ENCODE data around the gene BRINP2.

Gene BRINP2

GRCh38 chr1:177278626-177279390 lies 108.0 kb downstream of the BRINP2 start:
- no peak overlapping the region for H3K9ac ChIP-seq (ENCODE audit: low read length)
- WGBS (ENCODE audit: extremely low coverage, insufficient coverage, insufficient read length) = no CpG with 5 or more reads among the region's 10 CpGs

DNA sequence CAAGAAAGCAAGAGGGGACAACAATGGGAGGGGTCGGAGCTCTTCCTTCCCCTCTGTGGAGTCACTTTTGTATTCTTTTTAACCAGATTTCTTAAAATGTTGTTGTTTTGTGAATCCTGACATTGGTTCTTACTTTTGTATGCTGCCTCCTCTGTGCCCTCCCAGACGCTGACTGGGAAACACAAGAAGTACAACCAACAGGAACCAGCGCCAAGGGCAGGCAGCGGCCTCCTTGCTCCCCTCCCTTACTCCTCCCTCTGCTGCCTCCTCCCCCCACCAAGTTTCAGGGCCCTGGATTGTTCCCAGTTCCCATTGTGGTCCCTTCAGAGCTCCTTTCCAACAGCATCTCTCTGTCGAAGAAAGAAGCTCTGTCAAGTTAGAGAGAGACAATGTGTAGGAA lies 111.1 kb downstream of the BRINP2 start:
- Histone ChIP-seq H3K4me3 (ENCODE audit: low read depth, low read length) (no peak overlapping the region), H2AFZ (ENCODE audit: insufficient read depth, low read length, poor library complexity) (no peak overlapping the region), H4K8ac (ENCODE audit: low read depth, low read length) (no peak overlapping the region), H3K9me3 (ENCODE audit: insufficient read depth, low read depth, low read length) (peaks cover 2% of the 10 kb centered on the region), H3K36me3 (ENCODE audit: control insufficient read depth in 1 of 2, insufficient read depth in 2 of 2, low read length in 2 of 2) (no peaks in the 10 kb centered on the region), H3K27me3 (ENCODE audit: insufficient read depth, low read length) (no peaks in the 10 kb centered on the region), H2BK12ac (ENCODE audit: low read length) (no peak overlapping the region), H3K79me1 (ENCODE audit: low read length) (no peaks in the 10 kb centered on the region), H3K18ac (ENCODE audit: low read length) (no peak overlapping the region), H3K4me1 (ENCODE audit: control insufficient read depth in 1 of 2, insufficient read depth in 2 of 2, low read length in 2 of 2) (no peaks in the 10 kb centered on the region), H2AK5ac (ENCODE audit: low read length) (no peak overlapping the region), H3K23ac (ENCODE audit: low read length) (no peak overlapping the region), H2BK5ac (ENCODE audit: low read depth, low read length, poor library complexity) (no peak overlapping the region), H3K14ac (ENCODE audit: low read length) (no peak overlapping the region), H3K4ac (ENCODE audit: low read depth, low read length) (no peak overlapping the region), H4K12ac (ENCODE audit: low read depth, low read length) (no peak overlapping the region), H3K79me2 (ENCODE audit: control insufficient read depth, insufficient read depth, low read length, poor library complexity) (no peaks in the 10 kb centered on the region), H4K91ac (ENCODE audit: low read depth, low read length) (no peak overlapping the region), H3K4me2 (ENCODE audit: low read length) (no peak overlapping the region), H3K9ac (ENCODE audit: low read length) (no peak overlapping the region), H3K27ac (ENCODE audit: low read depth, low read length) (no peak overlapping the region), H2BK120ac (ENCODE audit: insufficient read depth, low read length, poor library complexity) (no peak overlapping the region)
- DNase-seq = no peak
- WGBS (ENCODE audit: extremely low coverage, insufficient coverage, insufficient read length) = no CpG with 5 or more reads among the region's 5 CpGs

More at GRCh38 chr1:177278626-177279390, 108.0 kb downstream of the BRINP2 start:
- H3K27ac ChIP-seq (ENCODE audit: low read depth, low read length) = no peak overlapping the region
- no peak overlapping the region for H4K8ac ChIP-seq (ENCODE audit: low read depth, low read length)
- H3K79me1 ChIP-seq (ENCODE audit: low read length) = no peaks in the 10 kb centered on the region
- no peak overlapping the region for H4K12ac ChIP-seq (ENCODE audit: low read depth, low read length)
- no peak overlapping the region for H3K4me2 ChIP-seq (ENCODE audit: low read length)
- no peak overlapping the region for H4K91ac ChIP-seq (ENCODE audit: low read depth, low read length)
- H2AFZ ChIP-seq (ENCODE audit: insufficient read depth, low read length, poor library complexity) = no peak overlapping the region
- no peak overlapping the region for H3K14ac ChIP-seq (ENCODE audit: low read length)
- H3K23ac ChIP-seq (ENCODE audit: low read length) = no peak overlapping the region
- no peak overlapping the region for H2BK5ac ChIP-seq (ENCODE audit: low read depth, low read length, poor library complexity)
- no peaks in the 10 kb centered on the region for H3K4me1 ChIP-seq (ENCODE audit: control insufficient read depth in 1 of 2, insufficient read depth in 2 of 2, low read length in 2 of 2)
- no peak overlapping the region for H3K18ac ChIP-seq (ENCODE audit: low read length)
- no peak overlapping the region for H2BK12ac ChIP-seq (ENCODE audit: low read length)
- H3K9me3 ChIP-seq (ENCODE audit: insufficient read depth, low read depth, low read length) = peaks cover 2% of the 10 kb centered on the region
- H3K79me2 ChIP-seq (ENCODE audit: control insufficient read depth, insufficient read depth, low read length, poor library complexity) = no peaks in the 10 kb centered on the region
- H2BK120ac ChIP-seq (ENCODE audit: insufficient read depth, low read length, poor library complexity) = no peak overlapping the region
- no peaks in the 10 kb centered on the region for H3K36me3 ChIP-seq (ENCODE audit: control insufficient read depth in 1 of 2, insufficient read depth in 2 of 2, low read length in 2 of 2)
- no peaks in the 10 kb centered on the region for H3K27me3 ChIP-seq (ENCODE audit: insufficient read depth, low read length)
- no peak overlapping the region for H2AK5ac ChIP-seq (ENCODE audit: low read length)
- no peak for DNase-seq
- H3K4me3 ChIP-seq (ENCODE audit: low read depth, low read length) = no peak overlapping the region
- H3K4ac ChIP-seq (ENCODE audit: low read depth, low read length) = no peak overlapping the region

DNA sequence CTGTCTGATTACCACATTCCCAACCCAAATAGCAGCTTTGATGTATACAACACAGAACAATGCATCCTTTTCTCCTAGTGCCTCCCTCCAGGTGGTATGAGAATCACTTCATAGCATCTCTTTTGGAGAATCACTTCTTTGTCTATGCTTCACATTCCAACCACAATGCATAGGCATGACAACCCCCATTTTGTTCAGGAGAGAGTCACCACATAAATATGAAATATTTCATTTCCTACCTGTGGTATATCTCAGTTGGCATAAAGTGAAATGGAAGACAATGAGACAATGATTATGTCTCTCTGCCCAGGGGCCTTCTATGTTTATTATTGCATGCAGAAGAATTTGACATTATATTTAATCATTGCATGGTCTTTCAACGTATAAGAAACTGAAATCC lies 112.2 kb downstream of the BRINP2 start:
- Histone ChIP-seq H3K9me3 (ENCODE audit: insufficient read depth, low read depth, low read length) (peaks cover 2% of the 10 kb centered on the region), H3K27ac (ENCODE audit: low read depth, low read length) (no peak overlapping the region), H3K4me2 (ENCODE audit: low read length) (no peak overlapping the region), H3K79me1 (ENCODE audit: low read length) (no peaks in the 10 kb centered on the region), H2BK5ac (ENCODE audit: low read depth, low read length, poor library complexity) (no peak overlapping the region), H2AFZ (ENCODE audit: insufficient read depth, low read length, poor library complexity) (no peak overlapping the region), H2BK12ac (ENCODE audit: low read length) (no peak overlapping the region), H3K4me3 (ENCODE audit: low read depth, low read length) (no peak overlapping the region), H3K79me2 (ENCODE audit: control insufficient read depth, insufficient read depth, low read length, poor library complexity) (no peaks in the 10 kb centered on the region), H3K4me1 (ENCODE audit: control insufficient read depth in 1 of 2, insufficient read depth in 2 of 2, low read length in 2 of 2) (no peaks in the 10 kb centered on the region), H3K23ac (ENCODE audit: low read length) (no peak overlapping the region), H3K36me3 (ENCODE audit: control insufficient read depth in 1 of 2, insufficient read depth in 2 of 2, low read length in 2 of 2) (no peaks in the 10 kb centered on the region), H4K12ac (ENCODE audit: low read depth, low read length) (no peak overlapping the region), H2BK120ac (ENCODE audit: insufficient read depth, low read length, poor library complexity) (no peak overlapping the region), H3K9ac (ENCODE audit: low read length) (no peak overlapping the region), H4K91ac (ENCODE audit: low read depth, low read length) (no peak overlapping the region), H3K14ac (ENCODE audit: low read length) (no peak overlapping the region), H2AK5ac (ENCODE audit: low read length) (no peak overlapping the region), H3K4ac (ENCODE audit: low read depth, low read length) (no peak overlapping the region), H3K18ac (ENCODE audit: low read length) (no peak overlapping the region), H4K8ac (ENCODE audit: low read depth, low read length) (no peak overlapping the region), H3K27me3 (ENCODE audit: insufficient read depth, low read length) (no peaks in the 10 kb centered on the region)
- WGBS (ENCODE audit: extremely low coverage, insufficient coverage, insufficient read length) = no CpG with 5 or more reads among the region's 1 CpG
- peak in 1 of 2 donors; percentile 31 for DNase-seq

DNA sequence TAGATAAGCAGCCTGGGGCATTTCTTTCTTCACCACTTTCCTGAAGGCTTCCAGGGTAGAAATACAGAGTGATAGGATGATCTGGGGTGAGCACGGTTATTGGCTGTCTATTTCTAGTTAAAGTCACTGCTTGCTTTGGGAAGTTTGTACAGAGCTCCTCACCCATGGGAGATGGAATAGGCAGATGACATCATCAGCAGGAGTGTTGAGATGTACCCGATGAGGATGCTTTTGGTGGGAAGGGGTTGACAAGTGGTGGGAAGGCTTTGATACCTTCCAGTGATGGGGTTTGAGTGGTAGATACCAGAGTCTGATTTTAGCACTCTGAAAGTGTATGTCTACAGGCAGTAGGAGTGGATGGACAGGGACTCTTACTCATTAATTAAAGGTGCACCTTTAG lies 112.6 kb downstream of the BRINP2 start:
- no peaks in the 10 kb centered on the region for H3K36me3 ChIP-seq (ENCODE audit: control insufficient read depth in 1 of 2, insufficient read depth in 2 of 2, low read length in 2 of 2)
- DNase-seq = no peak
- no peak overlapping the region for H3K4ac ChIP-seq (ENCODE audit: low read depth, low read length)
- H2AFZ ChIP-seq (ENCODE audit: insufficient read depth, low read length, poor library complexity) = no peak overlapping the region
- H3K27me3 ChIP-seq (ENCODE audit: insufficient read depth, low read length) = no peaks in the 10 kb centered on the region
- H2BK5ac ChIP-seq (ENCODE audit: low read depth, low read length, poor library complexity) = no peak overlapping the region
- no peaks in the 10 kb centered on the region for H3K4me1 ChIP-seq (ENCODE audit: control insufficient read depth in 1 of 2, insufficient read depth in 2 of 2, low read length in 2 of 2)
- no peak overlapping the region for H2BK12ac ChIP-seq (ENCODE audit: low read length)
- no peaks in the 10 kb centered on the region for H3K79me2 ChIP-seq (ENCODE audit: control insufficient read depth, insufficient read depth, low read length, poor library complexity)
- no peak overlapping the region for H2AK5ac ChIP-seq (ENCODE audit: low read length)
- no peak overlapping the region for H2BK120ac ChIP-seq (ENCODE audit: insufficient read depth, low read length, poor library complexity)
- no peaks in the 10 kb centered on the region for H3K79me1 ChIP-seq (ENCODE audit: low read length)
- no CpG with 5 or more reads among the region's 2 CpGs for WGBS (ENCODE audit: extremely low coverage, insufficient coverage, insufficient read length)
- no peak overlapping the region for H3K9ac ChIP-seq (ENCODE audit: low read length)
- no peak overlapping the region for H4K8ac ChIP-seq (ENCODE audit: low read depth, low read length)
- no peak overlapping the region for H3K27ac ChIP-seq (ENCODE audit: low read depth, low read length)
- H3K4me3 ChIP-seq (ENCODE audit: low read depth, low read length) = no peak overlapping the region
- no peak overlapping the region for H3K23ac ChIP-seq (ENCODE audit: low read length)
- no peak overlapping the region for H3K14ac ChIP-seq (ENCODE audit: low read length)
- H3K18ac ChIP-seq (ENCODE audit: low read length) = no peak overlapping the region
- no peak overlapping the region for H4K12ac ChIP-seq (ENCODE audit: low read depth, low read length)
- H3K4me2 ChIP-seq (ENCODE audit: low read length) = no peak overlapping the region
- H4K91ac ChIP-seq (ENCODE audit: low read depth, low read length) = no peak overlapping the region
- peaks cover 2% of the 10 kb centered on the region for H3K9me3 ChIP-seq (ENCODE audit: insufficient read depth, low read depth, low read length)

Measured in trophoblast cell (in vitro differentiated cells and primary cell).